Uterus (tissue), 4 donors: ENCODE measurements around the gene TWIST2. TPM values are rescaled to one million over a fixed set of nuclear protein-coding genes. Genes with fewer than 3 reads are reported as not detected.

Experiments used
- DNase-seq, 2 donors: peaks; one replicate each; pipeline ENCODE4 v3.0.0-alpha.2; 2019 to 2020
- H3K27ac ChIP-seq, 2 donors: fragments of 200-600 bp; sonication (generic); 1 replicate in 1 of 2; 2 replicates in 1 of 2; pipeline ENCODE4 v1.5.1; 2016 to 2018
- H3K27me3 ChIP-seq, 2 donors: fragments of 200-600 bp; sonication (generic); one replicate each; pipeline ENCODE4 v1.5.1; 2018 to 2019; ENCODE audit warnings: control low read depth in 1 of 2
- H3K36me3 ChIP-seq, 2 donors: fragments of 200-600 bp; sonication (generic); one replicate each; pipeline ENCODE4 v1.5.1; 2019; ENCODE audit warnings: control low read depth in 1 of 2
- H3K4me1 ChIP-seq, 2 donors: fragments of 200-600 bp; sonication (generic); one replicate each; pipeline ENCODE4 v1.5.1; 2018 to 2019; ENCODE audit warnings: control low read depth in 1 of 2
- H3K4me3 ChIP-seq, 2 donors: fragments of 200-600 bp; sonication (generic); 1 replicate in 1 of 2; 2 replicates in 1 of 2; pipeline ENCODE4 v1.5.1; 2018 to 2019; ENCODE audit warnings: mild to moderate bottlenecking in 1 of 2
- H3K9me3 ChIP-seq, 2 donors: fragments of 200-600 bp; sonication (generic); one replicate each; pipeline ENCODE4 v1.5.1; 2019; ENCODE audit warnings: control low read depth in 1 of 2
- CTCF ChIP-seq, 4 experiments: fragments of 200-600 bp in 2 of 4; fragments of 450-650 bp in 2 of 4; sonication (generic) in 2 of 4; IDR thresholded peaks; one replicate each; pipeline ENCODE4 v1.5.1; 2016 to 2019; ENCODE audit warnings: antibody characterized with exemption in 4 of 4, mild to moderate bottlenecking in 2 of 4, moderate library complexity in 1 of 4
- POLR2A ChIP-seq, 2 donors: fragments of 450-650 bp; IDR thresholded peaks; one replicate each; pipeline ENCODE4 v1.6.1; 2016; ENCODE audit warnings: antibody characterized with exemption in 2 of 2, mild to moderate bottlenecking in 1 of 2, moderate library complexity in 1 of 2
- intact Hi-C: fragments of 100-400 bp; cut with DNase I; formaldehyde crosslinking; loops from one replicate; pipeline ENCODE4 v1.15.1; 2023; ENCODE audit warnings: low total_unique reads
- total RNA-seq, 4 donors: library from RNA; depleted of rRNA in 3 of 4; stranded (reverse); fragments of >200 nt in 3 of 4; gene quantifications; one replicate each; pipeline versions ENCODE4 v1.1.0 to v1.2.4, GENCODE V29; 2014 to 2023
- donor health status: DM: yes; HTN: yes; CAD: no.

Gene TWIST2
- total RNA-seq, 4 donors from 2014 or later, result 28.1 to 199 (median 63.9) TPM

DNA sequence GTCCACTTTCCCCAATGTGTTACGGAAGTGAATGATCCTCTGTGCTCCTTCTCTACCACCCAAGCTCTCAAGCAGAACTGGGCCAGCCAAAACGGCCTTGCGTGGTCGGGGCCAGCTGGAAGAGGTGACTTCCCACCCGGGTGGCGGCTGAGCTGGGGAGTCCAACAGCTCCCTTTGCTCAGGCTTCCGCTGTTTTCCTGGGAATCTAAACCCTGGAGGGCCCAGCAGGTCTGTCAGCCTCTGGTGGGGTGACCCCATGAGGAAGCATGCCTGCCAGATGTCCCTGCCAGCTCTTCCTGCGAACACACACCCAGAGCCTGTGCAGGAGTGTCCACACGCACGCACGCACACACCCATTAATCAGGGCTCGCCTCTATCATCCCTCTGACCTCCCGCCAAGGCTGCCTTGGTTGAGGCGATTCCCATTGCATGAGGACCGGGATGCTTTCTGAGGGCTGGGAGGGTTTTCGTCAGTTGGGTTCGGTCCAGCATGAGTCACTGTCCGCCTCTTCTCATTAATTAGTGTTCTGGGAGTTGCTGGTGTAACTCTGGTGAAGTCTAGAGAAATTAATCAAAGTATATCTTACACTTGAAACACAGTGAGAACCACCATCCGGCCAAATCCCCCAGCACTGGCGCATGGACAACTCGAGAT is 90.6 kb downstream of the TWIST2 start:
- DNase-seq, result peak; percentile 97 to 98
- Histone ChIP-seq H3K4me3 (no peak overlapping the region), H3K27me3 (no peaks in the 10 kb centered on the region), H3K9me3 (no peaks in the 10 kb centered on the region), H3K27ac (peak overlapping the region; percentile 73 to 86), H3K36me3 (no peaks in the 10 kb centered on the region), H3K4me1 (peaks cover 0 to 7% of the 10 kb centered on the region in 2 donors)
- intact Hi-C loops, result no loop called here
- TF ChIP-seq POLR2A (IDR thresholded peaks at IDR 0.05), result no peak
- no peak for TF ChIP-seq CTCF (IDR thresholded peaks at IDR 0.05)

DNA sequence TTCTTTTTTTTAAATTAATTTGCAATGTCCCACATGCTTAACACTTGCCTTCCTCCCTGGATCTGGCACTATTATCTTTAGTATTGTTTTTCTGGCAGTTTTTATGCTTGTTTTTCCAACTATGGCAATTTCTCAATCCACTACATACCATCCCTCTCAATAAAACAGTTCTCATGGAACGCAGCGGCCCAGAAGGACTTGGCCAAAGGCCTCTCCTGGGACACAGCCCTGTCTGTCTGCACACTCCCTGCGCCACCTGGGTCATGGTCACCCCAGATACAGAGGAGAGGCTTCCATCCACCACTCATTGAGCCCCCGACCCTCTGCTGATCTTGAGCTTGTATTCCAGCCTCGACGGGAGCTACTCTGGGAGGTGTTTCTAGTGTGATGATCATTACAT is 91.2 kb downstream of the TWIST2 start:
- Histone ChIP-seq H3K36me3 (no peaks in the 10 kb centered on the region), H3K27me3 (no peaks in the 10 kb centered on the region), H3K4me3 (no peak overlapping the region), H3K27ac (peak overlapping the region; percentile 73 to 86), H3K9me3 (no peaks in the 10 kb centered on the region), H3K4me1 (peaks cover 0 to 7% of the 10 kb centered on the region in 2 donors)
- DNase-seq, result peak; percentile 78 to 80
- TF ChIP-seq CTCF (IDR thresholded peaks at IDR 0.05) (no peak), POLR2A (IDR thresholded peaks at IDR 0.05) (no peak)
- intact Hi-C loops, result no loop called here

GRCh38 chr2:238939521-238940403 is 91.9 kb downstream of the TWIST2 start:
- Histone ChIP-seq H3K4me3 (no peak overlapping the region), H3K27me3 (no peaks in the 10 kb centered on the region), H3K36me3 (no peaks in the 10 kb centered on the region), H3K27ac (peak overlapping the region; percentile 73 to 86), H3K4me1 (peaks cover 0 to 7% of the 10 kb centered on the region in 2 donors), H3K9me3 (no peaks in the 10 kb centered on the region)
- TF ChIP-seq CTCF (IDR thresholded peaks at IDR 0.05), result no peak
- no peak for TF ChIP-seq POLR2A (IDR thresholded peaks at IDR 0.05)
- DNase-seq, result peak; percentile 16 to 25
- intact Hi-C loops, result no loop called here

DNA sequence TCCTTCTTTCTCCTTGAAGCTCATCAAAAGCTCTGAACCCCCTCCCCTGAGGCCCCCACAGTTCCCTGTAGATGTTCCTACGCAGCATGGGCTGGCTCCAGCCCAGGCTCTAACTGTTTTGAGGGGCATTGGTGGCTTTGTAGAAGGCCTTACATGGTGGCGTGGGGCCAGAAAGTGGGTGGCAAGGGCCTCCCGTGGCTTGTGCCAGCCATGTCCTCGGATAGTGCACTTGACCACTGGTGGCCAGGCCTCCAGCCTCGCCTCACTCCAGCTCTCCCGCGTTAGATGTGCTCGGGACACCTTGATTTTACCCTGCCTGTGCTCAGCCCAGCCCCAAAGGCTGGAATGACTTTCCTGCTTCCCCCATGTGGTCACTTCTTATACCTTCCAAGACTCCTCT is 92.9 kb downstream of the TWIST2 start:
- Histone ChIP-seq H3K4me3 (no peak overlapping the region), H3K36me3 (no peaks in the 10 kb centered on the region), H3K4me1 (peaks cover 0 to 7% of the 10 kb centered on the region in 2 donors), H3K27ac (no peak overlapping the region), H3K9me3 (no peaks in the 10 kb centered on the region), H3K27me3 (no peaks in the 10 kb centered on the region)
- TF ChIP-seq POLR2A (IDR thresholded peaks at IDR 0.05) (no peak), CTCF (IDR thresholded peaks at IDR 0.05) (no peak)
- intact Hi-C loops, result no loop called here
- DNase-seq, result peak; percentile 21 to 31

DNA sequence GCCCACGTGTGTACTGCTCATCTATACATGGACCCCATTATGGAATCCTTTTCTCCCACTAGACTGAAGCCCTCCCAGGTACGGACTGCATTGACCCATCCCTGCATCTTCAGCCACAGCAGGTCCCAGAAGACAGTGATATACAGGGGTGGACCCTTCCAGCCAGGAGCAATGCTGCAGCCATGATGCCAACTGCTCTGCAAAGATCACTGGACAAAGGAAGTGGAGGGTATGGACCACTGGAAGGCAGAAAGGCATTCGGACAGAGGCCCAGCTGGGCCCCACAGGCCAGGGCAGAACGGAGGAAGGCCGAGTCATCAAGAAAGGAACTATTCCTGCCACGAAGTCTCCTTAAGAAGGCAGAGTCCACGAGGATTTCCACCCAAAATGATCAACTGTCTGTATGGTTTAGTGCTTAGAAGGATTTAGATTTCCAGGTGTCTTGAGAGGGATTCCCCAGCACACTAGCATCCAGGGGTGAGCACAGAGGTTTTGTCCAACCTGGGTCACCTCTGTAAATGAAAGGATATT is 93.4 kb downstream of the TWIST2 start:
- Histone ChIP-seq H3K9me3 (no peaks in the 10 kb centered on the region), H3K36me3 (no peaks in the 10 kb centered on the region), H3K27me3 (no peaks in the 10 kb centered on the region), H3K4me3 (no peak overlapping the region), H3K27ac (no peak overlapping the region), H3K4me1 (peaks cover 0 to 7% of the 10 kb centered on the region in 2 donors)
- TF ChIP-seq POLR2A (IDR thresholded peaks at IDR 0.05), result no peak
- no peak for TF ChIP-seq CTCF (IDR thresholded peaks at IDR 0.05)
- peak in 1 of 2 donors; percentile 12 for DNase-seq
- intact Hi-C loops, result no loop called here
